Heart left ventricle (tissue), 16 donors: Measurements from ENCODE around the gene ABCF3. TPM values are rescaled to one million over a fixed set of nuclear protein-coding genes. Genes with fewer than 3 reads are reported as not detected.

Source experiments
- ATAC-seq, 4 donors: fragments of 200-7000 bp; cut with Tn5 transposase; one replicate each; pipeline ENCODE4 v1.9.1; 2020 to 2022; ENCODE audit warnings: moderate library complexity in 4 of 4, mild to moderate bottlenecking in 3 of 4, moderate number of reproducible peaks in 1 of 4
- DNase-seq, 5 donors: peaks; one replicate each; pipeline ENCODE4 v3.0.0-alpha.2; 2020
- H3K27ac ChIP-seq, 12 donors: fragments of 200-600 bp; sonication (generic) in 4 of 12; one replicate each; pipeline versions ENCODE4 v1.5.0 to v1.8.0; 2016 to 2022; ENCODE audit warnings: mild to moderate bottlenecking in 2 of 12
- H3K27me3 ChIP-seq, 9 donors: fragments of 200-600 bp; sonication (generic) in 2 of 9; one replicate each; pipeline versions ENCODE4 v1.5.1 to v1.8.0; 2016 to 2022; ENCODE audit warnings: mild to moderate bottlenecking in 3 of 9
- H3K36me3 ChIP-seq, 9 donors: fragments of 200-600 bp; sonication (generic) in 2 of 9; one replicate each; pipeline versions ENCODE4 v1.5.0 to v1.8.0; 2018 to 2022; ENCODE audit warnings: mild to moderate bottlenecking in 2 of 9
- H3K4me1 ChIP-seq, 12 donors: fragments of 200-600 bp; sonication (generic) in 4 of 12; one replicate each; pipeline versions ENCODE4 v1.5.0 to v1.8.0; 2016 to 2022; ENCODE audit warnings: mild to moderate bottlenecking in 3 of 12
- H3K4me3 ChIP-seq, 12 donors: fragments of 200-600 bp; sonication (generic) in 4 of 12; one replicate each; pipeline versions ENCODE4 v1.5.0 to v1.8.0; 2017 to 2022; ENCODE audit warnings: mild to moderate bottlenecking in 9 of 12, moderate library complexity in 4 of 12
- H3K9me3 ChIP-seq, 12 donors: fragments of 200-600 bp; sonication (generic) in 4 of 12; one replicate each; pipeline versions ENCODE4 v1.5.0 to v1.8.0; 2016 to 2022; ENCODE audit warnings: mild to moderate bottlenecking in 1 of 12
- CTCF ChIP-seq, 12 donors: fragments of 200-600 bp; sonication (generic) in 4 of 12; IDR thresholded peaks; one replicate each; pipeline versions ENCODE4 v1.5.0 to v1.8.0; 2018 to 2022; ENCODE audit warnings: antibody characterized with exemption in 12 of 12, mild to moderate bottlenecking in 5 of 12
- POLR2A ChIP-seq, 2 donors: fragments of 450-650 bp; IDR thresholded peaks; one replicate each; pipeline ENCODE4 v1.6.1; 2017; ENCODE audit warnings: antibody characterized with exemption in 2 of 2, mild to moderate bottlenecking in 2 of 2, moderate library complexity in 2 of 2
- WGBS, 4 donors: extraction: QIAGEN DNeasy Blood & Tissue Kit in 2 of 4; methylation state at CpG; one replicate each; pipeline versions ENCODE4 v1.1.5 to v1.1.7; 2013 to 2018; 5-methylcytosine and 5-hydroxymethylcytosine counted together
- intact Hi-C, 10 donors: fragments of 100-400 bp; cut with DNase I; formaldehyde crosslinking; loops; one replicate each; pipeline versions ENCODE4 v1.11.1 to v1.14.2; 2022
- polyA plus RNA-seq, 2 donors: library from polyadenylated mRNA; stranded (reverse); fragments of 200-250 nt; gene quantifications; one replicate each; pipeline ENCODE4 v1.2.3, GENCODE V29; 2013
- total RNA-seq, 9 donors: library from RNA; depleted of rRNA in 2 of 9; stranded (reverse); fragments of >200 nt in 2 of 9; fragmentation: NEBNext Ultra II Directional in 3 of 9; extraction: Animal tissue kit (Norgen Biotek cat#: 25700) in 3 of 9; gene quantifications; one replicate each; pipeline versions ENCODE4 v1.1.0 to v1.2.4, GENCODE V29; 2016 to 2023
- donor health status: ischemic (EF 13 %, LVEDD 7.1; RV severe dilation, severe dysfunction).
- donor health status: healthy with polysubstance abuse.
- donor health status: DM: no; HTN: yes; CAD: no.
- donor health status: DM: no; HTN: no; CAD: no.
- donor health status: ischemic (EF 25% LVEDD 6.9; RV normal size, moderate dysfunction).
- donor health status: ischemic (EF 25% LVEDD 5.7; RV mildly dilated, moderate dysfunction).
- donor health status: healthy.
- donor health status: DM: yes; HTN: yes; CAD: no.
- donor health status: ischemic (EF 35%, LVEDD 5.7; RV mildly dilated, moderate dysfunction).
- donor health status: nonischemic (EF 11% LVEDD 7.7; RV severe dilation, severe dysfunction).
- donor health status: DM: yes; HTN: yes; CAD: no.
- donor health status: PGD.
- donor health status: ischemic (EF 29% LVEDD 5.4; RV normal size, mild dysfunction).
- donor health status: nonischemic (EF 23%, LVEDD 6.1; RV moderate dilation, normal function).

ABCF3 gene
- total and polyA plus RNA-seq, 11 donors: 58.2 to 81.9 (median 69.2) TPM

DNA sequence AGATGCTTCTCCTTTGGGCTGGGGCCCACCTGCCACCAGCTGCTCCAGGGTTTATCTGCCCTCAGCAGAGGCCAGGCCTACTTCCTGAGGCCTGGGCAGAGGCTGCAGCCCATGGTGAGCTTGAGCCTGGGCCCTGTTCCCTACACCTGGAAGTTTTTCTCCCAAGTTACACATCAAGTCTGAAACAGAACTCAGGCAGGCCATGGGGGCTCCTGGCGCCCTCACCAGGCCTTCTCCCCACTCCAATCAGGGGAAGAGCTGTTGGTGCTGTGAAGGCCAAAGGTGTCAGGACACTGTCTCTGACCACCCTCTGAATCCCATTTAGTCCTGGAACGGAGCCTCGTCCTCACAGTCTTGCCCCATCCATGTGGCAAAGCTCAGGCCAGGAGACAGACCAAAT lies 50.6 kb downstream of the ABCF3 start:
- Histone ChIP-seq H3K36me3 (no peaks in the 10 kb centered on the region), H3K4me3 (no peak overlapping the region), H3K27ac (no peak overlapping the region), H3K4me1 (peaks cover 0 to 6% (median 2%) of the 10 kb centered on the region in 12 donors), H3K27me3 (peaks cover under 1 to 28% (median 7%) of the 10 kb centered on the region in 9 donors), H3K9me3 (no peaks in the 10 kb centered on the region)
- DNase-seq (no peak), ATAC-seq (no peak)
- intact Hi-C loops: loop anchor here in 1 of 10 donors (5.0 kb wide), 1 partner anchor 89 kb away; no protein-coding TSS in a partner anchor
- no peak for TF ChIP-seq CTCF (IDR thresholded peaks at IDR 0.05)
- TF ChIP-seq POLR2A (IDR thresholded peaks at IDR 0.05): no peak
- WGBS, 4 donors: 53 to 93% (median 80%) methylated on average over 3 of the region's 3 CpGs

DNA sequence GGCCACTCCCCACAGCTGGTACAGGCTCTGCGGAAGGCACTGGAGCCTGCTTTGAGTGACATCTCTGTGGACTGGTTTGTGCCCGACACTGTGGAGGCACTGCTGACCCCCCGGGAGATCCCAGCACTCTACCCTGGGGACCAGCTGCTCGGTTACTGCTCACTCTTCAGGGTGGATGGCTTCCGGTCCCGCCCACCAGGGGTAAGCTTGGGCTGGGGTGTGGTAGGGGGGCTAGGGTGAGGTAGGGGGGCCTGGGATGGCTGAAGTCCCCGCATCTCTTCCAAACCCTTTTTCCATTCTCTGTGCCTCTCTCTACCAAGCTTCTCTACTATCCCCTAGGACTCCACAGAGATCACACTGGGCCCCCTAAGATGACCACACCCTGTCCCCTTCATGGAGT lies 51.2 kb downstream of the ABCF3 start:
- Histone ChIP-seq H3K27ac (no peak overlapping the region), H3K4me1 (peaks cover 0 to 8% (median 5%) of the 10 kb centered on the region in 12 donors), H3K9me3 (no peaks in the 10 kb centered on the region), H3K36me3 (peaks cover 0 to 5% (median 1%) of the 10 kb centered on the region in 9 donors), H3K27me3 (peaks cover 0 to 22% (median 3%) of the 10 kb centered on the region in 9 donors), H3K4me3 (no peak overlapping the region)
- 71 to 74% (median 73%) methylated on average over 7 of the region's 7 CpGs for WGBS, 4 donors
- intact Hi-C loops: loop anchor here in 1 of 10 donors (5.0 kb wide), 1 partner anchor 90 kb away; no protein-coding TSS in a partner anchor
- no peak for TF ChIP-seq CTCF (IDR thresholded peaks at IDR 0.05)
- no peak for TF ChIP-seq POLR2A (IDR thresholded peaks at IDR 0.05)
- no peak for ATAC-seq
- no peak for DNase-seq

- Histone ChIP-seq H3K27ac (no peak overlapping the region), H3K4me1 (peaks cover 0 to 8% (median 5%) of the 10 kb centered on the region in 12 donors), H3K4me3 (no peak overlapping the region), H3K36me3 (peaks cover 0 to 11% (median 7%) of the 10 kb centered on the region in 9 donors), H3K9me3 (no peaks in the 10 kb centered on the region), H3K27me3 (peaks cover 0 to 16% (median 0%) of the 10 kb centered on the region in 9 donors)
- 30 to 48% (median 36%) methylated on average over 1 of the region's 1 CpG for WGBS, 4 donors
- DNase-seq (no peak), ATAC-seq (no peak)
- TF ChIP-seq POLR2A (IDR thresholded peaks at IDR 0.05) (no peak), CTCF (IDR thresholded peaks at IDR 0.05) (no peak)
- intact Hi-C loops: loop anchor here in 1 of 10 donors (5.0 kb wide), 1 partner anchor 91 kb away; no protein-coding TSS in a partner anchor
These were observed 51.8 kb downstream of the ABCF3 start for GRCh38 chr3:184237807-184238206.

DNA sequence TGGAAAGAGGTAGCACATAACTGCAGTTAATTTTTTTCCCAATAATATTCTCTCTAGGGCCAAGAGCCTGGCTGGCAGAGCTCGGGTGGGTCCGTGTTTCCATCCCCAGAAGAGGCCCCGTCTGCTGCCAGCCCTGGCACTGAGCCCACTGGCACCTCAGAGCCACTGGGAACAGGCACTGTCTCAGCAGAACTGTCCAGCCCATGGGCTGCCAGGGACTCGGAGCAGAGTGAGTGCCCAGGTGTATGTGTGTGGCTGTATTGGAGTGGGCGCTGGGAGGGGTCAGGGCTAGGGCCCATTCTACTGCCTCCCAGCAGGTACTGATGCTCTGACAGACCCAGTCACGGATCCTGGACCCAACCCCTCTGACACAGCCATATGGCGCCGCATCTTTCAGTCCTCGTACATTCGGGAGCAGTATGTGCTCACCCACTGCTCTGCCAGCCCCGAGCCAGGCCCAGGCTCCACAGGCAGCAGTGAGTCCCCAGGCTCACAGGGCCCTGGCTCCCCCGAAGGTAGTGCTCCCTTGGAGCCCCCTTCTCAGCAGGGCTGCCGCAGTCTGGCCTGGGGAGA lies 52.3 kb downstream of the ABCF3 start:
- intact Hi-C loops: loop anchor here in 1 of 10 donors (5.0 kb wide), 1 partner anchor 91 kb away; no protein-coding TSS in a partner anchor
- 63 to 78% (median 74%) methylated on average over 7 to 13 of the region's 13 CpGs for WGBS, 4 donors
- H3K27ac ChIP-seq: no peak overlapping the region
- no peak overlapping the region for H3K4me3 ChIP-seq
- no peak for DNase-seq
- H3K36me3 ChIP-seq: peaks cover 0 to 16% (median 12%) of the 10 kb centered on the region in 9 donors
- peaks cover 0 to 8% (median 5%) of the 10 kb centered on the region in 12 donors for H3K4me1 ChIP-seq
- H3K27me3 ChIP-seq: peaks cover 0 to 11% (median 0%) of the 10 kb centered on the region in 9 donors
- TF ChIP-seq POLR2A (IDR thresholded peaks at IDR 0.05) (no peak), CTCF (IDR thresholded peaks at IDR 0.05) (no peak)
- no peaks in the 10 kb centered on the region for H3K9me3 ChIP-seq
- ATAC-seq: no peak
